ENCODE results near the gene ADPGK. TPM values are rescaled to one million over a fixed set of nuclear protein-coding genes. Genes with fewer than 3 reads are reported as not detected.

Gene ADPGK
- total and polyA plus RNA-seq, 4 experiments from 2014 or later, result 66.7 to 104 (median 97.1) TPM

DNA sequence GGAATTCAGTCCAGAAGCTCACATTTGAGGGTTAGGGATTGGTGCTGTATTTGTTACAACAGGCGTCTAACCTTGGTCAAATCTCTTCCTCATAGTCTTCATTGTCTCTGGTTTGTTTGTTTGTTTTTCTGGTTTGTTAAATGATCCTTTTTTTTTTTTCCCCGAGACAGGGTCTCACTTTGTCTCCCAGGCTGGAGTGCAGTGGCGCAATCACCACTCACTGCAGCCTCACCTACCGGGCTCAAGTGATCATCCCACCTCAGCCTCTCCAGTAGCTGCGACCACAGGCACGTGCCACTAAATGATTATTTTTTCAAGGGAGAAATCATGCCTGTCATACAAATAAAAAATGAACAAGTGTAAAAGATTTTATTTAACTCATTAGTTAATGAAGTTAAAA lies 14.3 kb upstream of the ADPGK start:
- ChIA-PET CTCF (ENCODE audit: partially characterized antibody) (interaction anchor here (0.6 to 1.0 kb wide), 4 partner anchors 76 to 288 kb away, joined by 3 to 8 read pairs (median 5); no protein-coding TSS in a partner anchor), POLR2A (ENCODE audit: partially characterized antibody) (no interaction called here)
- Histone ChIP-seq H3K36me3 (ENCODE audit: insufficient read depth, low read length) (no peaks in the 10 kb centered on the region), H3K9me3 (ENCODE audit: control insufficient read depth in 1 of 2, low read length in 2 of 2) (no peaks in the 10 kb centered on the region), H3K27ac (ENCODE audit: low read depth, low read length) (no peak overlapping the region), H3K27me3 (ENCODE audit: insufficient read depth, low read length) (no peaks in the 10 kb centered on the region), H3K4me1 (ENCODE audit: insufficient read depth, low read length) (peaks cover 4% of the 10 kb centered on the region), H3K4me3 (ENCODE audit: low read length in 2 of 2) (no peak overlapping the region)
- DNase-seq, result no peak
- peaks cover 12 to 16% of the 10 kb centered on the region in 2 donors for H3K27me3 Mint-ChIP-seq
- no peaks in the 10 kb centered on the region for H3K36me3 Mint-ChIP-seq
- intact Hi-C loops (cut with micrococcal nuclease), result loop anchor here (1.0 to 5.0 kb wide), 2 partner anchors 76 to 283 kb away; no protein-coding TSS in a partner anchor
- H3K9me3 Mint-ChIP-seq, result no peaks in the 10 kb centered on the region
- peak overlapping the region in 1 of 7 donors; percentile 64 for H3K27ac Mint-ChIP-seq
- peaks cover 5 to 20% (median 7%) of the 10 kb centered on the region in 4 donors for H3K4me1 Mint-ChIP-seq
- H3K4me3 Mint-ChIP-seq, result peak overlapping the region; percentile 52 to 79 (median 74)

DNA sequence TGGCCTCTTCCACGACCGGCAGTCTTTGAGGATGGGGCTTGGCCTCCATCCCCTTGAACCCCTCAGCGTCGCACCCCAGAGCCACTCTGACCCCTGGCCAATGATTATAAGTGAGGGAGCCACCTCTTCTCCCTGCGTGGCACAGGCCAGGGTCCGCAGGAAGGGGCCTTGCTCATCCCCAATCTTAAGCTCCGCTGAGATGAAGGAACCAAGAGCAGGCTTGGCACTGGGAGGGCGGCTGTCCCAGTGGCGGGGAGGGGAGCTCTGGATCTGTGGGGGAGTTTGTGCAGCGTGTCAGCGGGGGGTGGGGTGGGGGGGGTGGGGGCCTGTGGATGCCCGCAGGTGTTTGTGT lies 13.8 kb upstream of the ADPGK start:
- intact Hi-C loops (cut with micrococcal nuclease), result loop anchor here (1.0 to 5.0 kb wide), 2 partner anchors 75 to 284 kb away; no protein-coding TSS in a partner anchor
- peak overlapping the region in 1 of 7 donors; percentile 2 for H3K27ac Mint-ChIP-seq
- H3K36me3 Mint-ChIP-seq, result no peaks in the 10 kb centered on the region
- Histone ChIP-seq H3K4me1 (ENCODE audit: insufficient read depth, low read length) (peaks cover 4% of the 10 kb centered on the region), H3K27me3 (ENCODE audit: insufficient read depth, low read length) (no peaks in the 10 kb centered on the region), H3K27ac (ENCODE audit: low read depth, low read length) (no peak overlapping the region), H3K9me3 (ENCODE audit: control insufficient read depth in 1 of 2, low read length in 2 of 2) (no peaks in the 10 kb centered on the region), H3K4me3 (ENCODE audit: low read length in 2 of 2) (peak overlapping the region in 1 of 2 donors; percentile 57), H3K36me3 (ENCODE audit: insufficient read depth, low read length) (no peaks in the 10 kb centered on the region)
- H3K27me3 Mint-ChIP-seq, result peaks cover 12 to 16% of the 10 kb centered on the region in 2 donors
- POLR2A ChIA-PET (ENCODE audit: partially characterized antibody), result no interaction called here
- CTCF ChIA-PET (ENCODE audit: partially characterized antibody), result interaction anchor here (0.6 to 1.0 kb wide), 4 partner anchors 75 to 289 kb away, joined by 3 to 8 read pairs (median 5); no protein-coding TSS in a partner anchor
- H3K4me1 Mint-ChIP-seq, result peaks cover 5 to 20% (median 7%) of the 10 kb centered on the region in 4 donors
- H3K4me3 Mint-ChIP-seq, result peak overlapping the region; percentile 75 to 82 (median 78)
- peaks cover 0 to 2% (median 0%) of the 10 kb centered on the region in 8 donors for H3K9me3 Mint-ChIP-seq
- DNase-seq, result no peak

- Mint-ChIP-seq H3K9me3 (peaks cover 0 to 2% (median 0%) of the 10 kb centered on the region in 8 donors), H3K27me3 (peaks cover 10 to 11% of the 10 kb centered on the region in 2 donors), H3K4me1 (peaks cover 5 to 20% (median 7%) of the 10 kb centered on the region in 4 donors), H3K4me3 (peak overlapping the region; percentile 84 to 91 (median 87)), H3K27ac (peak overlapping the region in 6 of 7 donors; percentile 43 to 87 (median 82)), H3K36me3 (no peaks in the 10 kb centered on the region)
- H3K27ac ChIP-seq (ENCODE audit: low read depth, low read length), result no peak overlapping the region
- H3K27me3 ChIP-seq (ENCODE audit: insufficient read depth, low read length), result no peaks in the 10 kb centered on the region
- peak in 4 of 5 donors; percentile 28 to 47 (median 36) for DNase-seq
- POLR2A ChIA-PET (ENCODE audit: partially characterized antibody), result interaction anchor here (1.4 kb wide), 1 partner anchor 12 kb away, joined by 4 read pairs; no protein-coding TSS in a partner anchor
- H3K4me1 ChIP-seq (ENCODE audit: insufficient read depth, low read length), result peaks cover 4% of the 10 kb centered on the region
- intact Hi-C loops (cut with micrococcal nuclease), result loop anchor here (1.0 to 5.0 kb wide), 2 partner anchors 74 to 285 kb away; no protein-coding TSS in a partner anchor
- H3K36me3 ChIP-seq (ENCODE audit: insufficient read depth, low read length), result no peaks in the 10 kb centered on the region
- CTCF ChIA-PET (ENCODE audit: partially characterized antibody), result interaction anchor here (0.9 to 3.9 kb wide), 6 partner anchors 11 to 477 kb away, joined by 3 to 26 read pairs (median 11); partner anchors contain the start of gene ADPGK
- peak overlapping the region in 1 of 2 donors; percentile 57 for H3K4me3 ChIP-seq (ENCODE audit: low read length in 2 of 2)
- no peaks in the 10 kb centered on the region for H3K9me3 ChIP-seq (ENCODE audit: control insufficient read depth in 1 of 2, low read length in 2 of 2)
These were observed 13.2 kb upstream of the ADPGK start for GRCh38 chr15:72796515-72797337.

GRCh38 chr15:72796210-72796514 lies 12.6 kb upstream of the ADPGK start:
- CTCF ChIA-PET (ENCODE audit: partially characterized antibody), result interaction anchor here (0.9 to 3.9 kb wide), 5 partner anchors 11 to 478 kb away, joined by 3 to 26 read pairs (median 15); partner anchors contain the start of gene ADPGK
- no peaks in the 10 kb centered on the region for H3K36me3 Mint-ChIP-seq
- H3K27ac Mint-ChIP-seq, result peak overlapping the region in 6 of 7 donors; percentile 43 to 87 (median 82)
- H3K27me3 Mint-ChIP-seq, result peaks cover 8 to 10% of the 10 kb centered on the region in 2 donors
- Histone ChIP-seq H3K27me3 (ENCODE audit: insufficient read depth, low read length) (no peaks in the 10 kb centered on the region), H3K36me3 (ENCODE audit: insufficient read depth, low read length) (no peaks in the 10 kb centered on the region), H3K4me3 (ENCODE audit: low read length in 2 of 2) (peak overlapping the region in 1 of 2 donors; percentile 57), H3K27ac (ENCODE audit: low read depth, low read length) (no peak overlapping the region), H3K4me1 (ENCODE audit: insufficient read depth, low read length) (peaks cover 4% of the 10 kb centered on the region), H3K9me3 (ENCODE audit: control insufficient read depth in 1 of 2, low read length in 2 of 2) (no peaks in the 10 kb centered on the region)
- peaks cover 5 to 20% (median 7%) of the 10 kb centered on the region in 4 donors for H3K4me1 Mint-ChIP-seq
- POLR2A ChIA-PET (ENCODE audit: partially characterized antibody), result interaction anchor here (1.4 kb wide), 1 partner anchor 12 kb away, joined by 4 read pairs; no protein-coding TSS in a partner anchor
- peaks cover 0 to 2% (median 0%) of the 10 kb centered on the region in 8 donors for H3K9me3 Mint-ChIP-seq
- DNase-seq, result no peak
- intact Hi-C loops (cut with micrococcal nuclease), result loop anchor here (5.0 kb wide), 1 partner anchor 74 kb away; no protein-coding TSS in a partner anchor
- peak overlapping the region; percentile 84 to 91 (median 87) for H3K4me3 Mint-ChIP-seq

DNA sequence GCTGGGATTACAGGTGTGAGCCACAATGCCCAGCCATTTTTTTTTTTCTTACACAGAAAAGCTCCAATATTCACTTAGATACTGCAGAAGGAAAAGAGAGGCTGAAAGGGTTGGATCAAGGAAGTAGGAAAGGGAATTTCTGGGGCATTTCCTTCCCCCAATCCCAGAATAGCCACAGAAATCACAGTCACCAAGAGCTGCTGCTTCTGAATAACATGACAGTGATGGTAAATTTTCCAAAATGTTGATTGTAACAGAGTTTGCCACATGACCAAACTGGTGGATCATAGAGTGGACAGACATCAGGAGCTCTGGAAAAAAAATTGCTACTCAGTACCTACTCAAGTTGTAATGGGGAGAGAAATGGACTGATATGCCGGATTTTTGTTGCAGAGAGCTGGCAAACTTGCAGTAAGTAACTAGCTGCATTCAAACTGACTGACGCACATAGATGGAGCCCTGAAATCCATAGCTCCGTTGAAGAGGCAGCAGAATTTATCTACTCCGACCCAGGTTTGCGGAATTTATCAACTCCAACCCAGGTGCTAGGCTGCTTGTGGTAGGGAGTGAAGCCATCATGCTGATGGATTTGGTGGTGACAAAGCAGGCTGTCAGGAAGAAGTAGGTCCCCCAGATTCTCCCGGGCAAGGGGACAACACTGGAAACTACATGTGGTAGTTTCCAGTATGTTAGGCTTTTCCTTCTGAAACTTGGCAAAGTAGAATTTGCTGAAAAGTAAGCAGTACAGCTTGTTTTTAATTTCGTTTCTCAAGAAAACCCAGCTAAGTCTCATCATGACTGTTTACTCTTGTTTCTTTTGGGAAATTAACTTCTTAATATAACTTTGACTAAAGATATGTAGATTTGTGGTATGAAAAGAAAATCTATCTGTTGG lies 10.5 kb upstream of the ADPGK start:
- intact Hi-C loops (cut with micrococcal nuclease), result no loop called here
- no peak overlapping the region for H3K4me3 Mint-ChIP-seq

DNA sequence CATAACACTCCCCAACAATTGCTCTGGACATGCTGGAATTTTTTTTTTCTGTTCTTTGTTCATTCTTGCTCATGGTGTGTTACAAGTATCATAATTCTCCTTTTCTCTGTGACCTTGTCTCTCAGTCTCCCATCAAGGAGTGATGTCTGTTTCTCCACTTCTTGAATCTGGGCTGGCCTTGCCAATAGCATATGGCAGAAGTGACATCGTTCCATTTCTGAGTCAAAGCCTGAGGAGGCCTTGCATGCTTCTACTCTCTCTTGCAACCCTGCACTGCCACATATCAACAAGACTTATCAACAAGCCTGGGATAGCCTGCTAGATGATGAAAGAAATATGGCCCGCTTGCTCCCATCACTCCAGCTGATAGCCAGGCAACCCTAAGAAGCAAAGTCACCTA lies 8.9 kb upstream of the ADPGK start:
- intact Hi-C loops (cut with micrococcal nuclease), result no loop called here
- Mint-ChIP-seq H3K9me3 (peaks cover 0 to 2% (median 0%) of the 10 kb centered on the region in 8 donors), H3K27me3 (peaks cover 0 to 5% of the 10 kb centered on the region in 2 donors), H3K4me3 (no peak overlapping the region), H3K36me3 (no peaks in the 10 kb centered on the region), H3K27ac (no peak overlapping the region), H3K4me1 (peaks cover 3 to 27% (median 7%) of the 10 kb centered on the region in 4 donors)
- no peak overlapping the region for H3K4me3 ChIP-seq (ENCODE audit: low read length in 2 of 2)
- H3K27ac ChIP-seq (ENCODE audit: low read depth, low read length), result no peak overlapping the region
- no peaks in the 10 kb centered on the region for H3K27me3 ChIP-seq (ENCODE audit: insufficient read depth, low read length)
- ChIA-PET CTCF (ENCODE audit: partially characterized antibody) (no interaction called here), POLR2A (ENCODE audit: partially characterized antibody) (no interaction called here)
- no peaks in the 10 kb centered on the region for H3K9me3 ChIP-seq (ENCODE audit: control insufficient read depth in 1 of 2, low read length in 2 of 2)
- DNase-seq, result no peak
- peaks cover 6% of the 10 kb centered on the region for H3K4me1 ChIP-seq (ENCODE audit: insufficient read depth, low read length)
- no peaks in the 10 kb centered on the region for H3K36me3 ChIP-seq (ENCODE audit: insufficient read depth, low read length)

More for the DNA sequence above, 10.5 kb upstream of the ADPGK start:
- peaks cover 0 to 5% of the 10 kb centered on the region in 2 donors for H3K27me3 Mint-ChIP-seq
- H3K4me1 Mint-ChIP-seq, result peaks cover 5 to 26% (median 7%) of the 10 kb centered on the region in 4 donors
- H3K36me3 Mint-ChIP-seq, result no peaks in the 10 kb centered on the region
- peaks cover 4% of the 10 kb centered on the region for H3K4me1 ChIP-seq (ENCODE audit: insufficient read depth, low read length)
- ChIA-PET CTCF (ENCODE audit: partially characterized antibody) (interaction anchor here (0.7 to 3.9 kb wide), 5 partner anchors 8 to 521 kb away, joined by 3 to 26 read pairs (median 15); partner anchors contain the start of gene ADPGK), POLR2A (ENCODE audit: partially characterized antibody) (no interaction called here)
- peaks cover 0 to 2% (median 0%) of the 10 kb centered on the region in 8 donors for H3K9me3 Mint-ChIP-seq
- H3K4me3 ChIP-seq (ENCODE audit: low read length in 2 of 2), result no peak overlapping the region
- no peak for DNase-seq
- H3K36me3 ChIP-seq (ENCODE audit: insufficient read depth, low read length), result no peaks in the 10 kb centered on the region
- no peaks in the 10 kb centered on the region for H3K27me3 ChIP-seq (ENCODE audit: insufficient read depth, low read length)
- no peaks in the 10 kb centered on the region for H3K9me3 ChIP-seq (ENCODE audit: control insufficient read depth in 1 of 2, low read length in 2 of 2)
- H3K27ac ChIP-seq (ENCODE audit: low read depth, low read length), result no peak overlapping the region
- H3K27ac Mint-ChIP-seq, result no peak overlapping the region
